Measurements from ENCODE around the gene RHBDL1. TPM values are rescaled to one million over a fixed set of nuclear protein-coding genes. Genes with fewer than 3 reads are reported as not detected.
A peak's percentile ranks its signal among the peaks of the same experiment; 100 is the strongest.

RHBDL1 gene
- total and polyA plus RNA-seq, 10 of the 15 experiments (the other 5 are each of a cell fraction or from before 2014, with no cell fraction given), result 0.04 to 1.3 (median 0.65) TPM; not detected in 5

DNA sequence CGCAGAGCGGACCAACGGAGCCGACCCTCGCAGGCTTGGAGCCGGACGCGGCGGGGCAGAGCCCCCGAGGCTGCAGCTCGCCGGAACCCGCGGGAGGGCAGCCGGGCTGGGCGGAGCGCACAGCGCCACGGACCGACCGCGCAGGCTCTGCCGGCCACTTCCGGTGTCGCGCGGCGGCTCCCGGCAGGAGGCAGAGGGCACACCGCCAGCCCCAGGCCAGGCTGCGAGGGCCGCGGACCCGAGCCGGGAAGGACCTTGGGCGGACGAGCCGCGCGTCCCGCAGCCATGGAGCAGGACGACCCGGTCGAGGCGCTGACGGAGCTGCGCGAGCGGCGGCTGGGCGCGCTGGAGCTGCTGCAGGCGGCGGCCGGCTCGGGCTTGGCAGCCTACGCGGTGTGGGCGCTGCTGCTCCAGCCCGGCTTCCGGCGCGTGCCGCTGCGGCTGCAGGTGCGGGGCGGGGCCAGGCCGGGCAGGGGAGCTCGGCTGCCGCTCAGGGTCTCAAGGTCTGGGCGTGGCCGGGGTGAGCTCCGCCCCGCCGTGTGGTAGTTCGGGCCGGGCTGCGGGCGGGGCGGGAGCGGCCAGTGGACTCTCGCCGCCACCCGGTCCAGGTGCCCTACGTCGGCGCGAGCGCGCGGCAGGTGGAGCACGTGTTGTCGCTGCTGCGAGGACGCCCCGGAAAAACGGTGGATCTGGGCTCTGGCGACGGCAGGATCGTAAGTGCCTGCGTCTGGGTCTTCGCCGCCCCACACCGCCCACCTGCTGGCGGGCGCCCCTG lies 45.7 kb downstream of the RHBDL1 start, which contains the start of gene ANTKMT (continued):
- TF ChIP-seq ETV6 (conservative IDR thresholded peaks at IDR 0.05 in 1 of 2, IDR thresholded peaks at IDR 0.05 in 1 of 2; ENCODE audit: borderline replicate concordance in 1 of 2, low read depth in 1 of 2), result peak in 1 of 2 experiments; percentile 16; a peak in 1 of 4 replicates
- peak; percentile 81; the same call in 1 of the 2 replicates for TF ChIP-seq RB1 (IDR thresholded peaks at IDR 0.05; ENCODE audit: borderline replicate concordance)
- TF ChIP-seq LARP7 (IDR thresholded peaks at IDR 0.05), result peak; percentile 96
- no peak for TF ChIP-seq ZNF622 (IDR thresholded peaks at IDR 0.05)
- TF ChIP-seq IRF4 (IDR thresholded peaks at IDR 0.05; ENCODE audit: low read depth, low read length), result no peak
- TF ChIP-seq ZNF687 (IDR thresholded peaks at IDR 0.05), result peak; percentile 87
- TF ChIP-seq ATF2 (IDR thresholded peaks at IDR 0.05; ENCODE audit: low read length), result no peak
- TF ChIP-seq, protein P1, sequence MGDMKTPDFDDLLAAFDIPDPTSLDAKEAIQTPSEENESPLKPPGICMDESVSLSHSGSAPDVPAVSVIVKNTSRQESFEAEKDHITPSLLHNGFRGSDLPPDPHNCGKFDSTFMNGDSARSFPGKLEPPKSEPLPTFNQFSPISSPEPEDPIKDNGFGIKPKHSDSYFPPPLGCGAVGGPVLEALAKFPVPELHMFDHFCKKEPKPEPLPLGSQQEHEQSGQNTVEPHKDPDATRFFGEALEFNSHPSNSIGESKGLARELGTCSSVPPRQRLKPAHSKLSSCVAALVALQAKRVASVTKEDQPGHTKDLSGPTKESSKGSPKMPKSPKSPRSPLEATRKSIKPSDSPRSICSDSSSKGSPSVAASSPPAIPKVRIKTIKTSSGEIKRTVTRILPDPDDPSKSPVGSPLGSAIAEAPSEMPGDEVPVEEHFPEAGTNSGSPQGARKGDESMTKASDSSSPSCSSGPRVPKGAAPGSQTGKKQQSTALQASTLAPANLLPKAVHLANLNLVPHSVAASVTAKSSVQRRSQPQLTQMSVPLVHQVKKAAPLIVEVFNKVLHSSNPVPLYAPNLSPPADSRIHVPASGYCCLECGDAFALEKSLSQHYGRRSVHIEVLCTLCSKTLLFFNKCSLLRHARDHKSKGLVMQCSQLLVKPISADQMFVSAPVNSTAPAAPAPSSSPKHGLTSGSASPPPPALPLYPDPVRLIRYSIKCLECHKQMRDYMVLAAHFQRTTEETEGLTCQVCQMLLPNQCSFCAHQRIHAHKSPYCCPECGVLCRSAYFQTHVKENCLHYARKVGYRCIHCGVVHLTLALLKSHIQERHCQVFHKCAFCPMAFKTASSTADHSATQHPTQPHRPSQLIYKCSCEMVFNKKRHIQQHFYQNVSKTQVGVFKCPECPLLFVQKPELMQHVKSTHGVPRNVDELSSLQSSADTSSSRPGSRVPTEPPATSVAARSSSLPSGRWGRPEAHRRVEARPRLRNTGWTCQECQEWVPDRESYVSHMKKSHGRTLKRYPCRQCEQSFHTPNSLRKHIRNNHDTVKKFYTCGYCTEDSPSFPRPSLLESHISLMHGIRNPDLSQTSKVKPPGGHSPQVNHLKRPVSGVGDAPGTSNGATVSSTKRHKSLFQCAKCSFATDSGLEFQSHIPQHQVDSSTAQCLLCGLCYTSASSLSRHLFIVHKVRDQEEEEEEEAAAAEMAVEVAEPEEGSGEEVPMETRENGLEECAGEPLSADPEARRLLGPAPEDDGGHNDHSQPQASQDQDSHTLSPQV (IDR thresholded peaks at IDR 0.05), result peak; percentile 48; the same call in 1 of the 2 replicates
- peak; percentile 32; the same call in 1 of the 2 replicates for TF ChIP-seq TAF1 (IDR thresholded peaks at IDR 0.05; ENCODE audit: borderline replicate concordance, low read depth, low read length)
- TF ChIP-seq MEF2A (IDR thresholded peaks at IDR 0.05; ENCODE audit: insufficient read depth, low read depth, low read length), result no peak
- no peak; the same call in 1 of the 2 replicates for TF ChIP-seq SMARCA5 (IDR thresholded peaks at IDR 0.05)
- TF ChIP-seq SMAD1 (IDR thresholded peaks at IDR 0.05; ENCODE audit: low read depth, partially characterized antibody), result no peak
- TF ChIP-seq, protein P2, sequence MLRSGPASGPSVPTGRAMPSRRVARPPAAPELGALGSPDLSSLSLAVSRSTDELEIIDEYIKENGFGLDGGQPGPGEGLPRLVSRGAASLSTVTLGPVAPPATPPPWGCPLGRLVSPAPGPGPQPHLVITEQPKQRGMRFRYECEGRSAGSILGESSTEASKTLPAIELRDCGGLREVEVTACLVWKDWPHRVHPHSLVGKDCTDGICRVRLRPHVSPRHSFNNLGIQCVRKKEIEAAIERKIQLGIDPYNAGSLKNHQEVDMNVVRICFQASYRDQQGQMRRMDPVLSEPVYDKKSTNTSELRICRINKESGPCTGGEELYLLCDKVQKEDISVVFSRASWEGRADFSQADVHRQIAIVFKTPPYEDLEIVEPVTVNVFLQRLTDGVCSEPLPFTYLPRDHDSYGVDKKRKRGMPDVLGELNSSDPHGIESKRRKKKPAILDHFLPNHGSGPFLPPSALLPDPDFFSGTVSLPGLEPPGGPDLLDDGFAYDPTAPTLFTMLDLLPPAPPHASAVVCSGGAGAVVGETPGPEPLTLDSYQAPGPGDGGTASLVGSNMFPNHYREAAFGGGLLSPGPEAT (IDR thresholded peaks at IDR 0.05; ENCODE audit: low read depth), result no peak
- TF ChIP-seq RCOR1 (conservative IDR thresholded peaks at IDR 0.05; ENCODE audit: low read depth, low read length), result 0 out of 2 replicates have a peak, but pooled peaks have one; percentile 47
